ENCODE data around the gene BANP.

DNA sequence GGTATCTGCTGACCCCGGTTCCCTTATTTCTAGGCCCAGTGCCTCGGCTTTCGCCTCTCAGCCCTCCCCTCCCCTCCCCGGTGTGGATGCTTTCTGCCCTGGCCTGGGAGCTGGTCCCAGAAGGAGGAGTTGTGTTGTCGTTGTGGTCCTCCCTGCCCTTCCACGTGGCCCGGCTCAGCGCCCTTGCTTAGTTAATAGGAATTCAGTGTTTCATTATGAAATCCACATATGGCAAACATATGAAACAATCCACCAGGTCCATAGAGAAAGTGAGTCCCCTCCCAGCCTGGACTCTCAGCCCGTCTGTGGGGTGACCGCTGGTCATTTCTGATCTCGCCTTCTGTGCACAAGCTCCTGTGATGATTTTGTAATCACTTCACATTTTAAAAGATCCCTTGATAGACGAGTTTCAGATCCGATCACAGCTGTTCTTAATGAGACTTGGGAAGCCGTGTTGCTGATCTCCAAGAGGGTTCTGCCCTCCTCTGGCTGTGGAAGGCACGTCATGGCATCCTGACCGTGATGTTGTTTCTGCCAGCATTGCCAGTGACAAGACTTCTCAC, 112.1 kb downstream of the BANP start:
- TF ChIP-seq, protein P1, sequence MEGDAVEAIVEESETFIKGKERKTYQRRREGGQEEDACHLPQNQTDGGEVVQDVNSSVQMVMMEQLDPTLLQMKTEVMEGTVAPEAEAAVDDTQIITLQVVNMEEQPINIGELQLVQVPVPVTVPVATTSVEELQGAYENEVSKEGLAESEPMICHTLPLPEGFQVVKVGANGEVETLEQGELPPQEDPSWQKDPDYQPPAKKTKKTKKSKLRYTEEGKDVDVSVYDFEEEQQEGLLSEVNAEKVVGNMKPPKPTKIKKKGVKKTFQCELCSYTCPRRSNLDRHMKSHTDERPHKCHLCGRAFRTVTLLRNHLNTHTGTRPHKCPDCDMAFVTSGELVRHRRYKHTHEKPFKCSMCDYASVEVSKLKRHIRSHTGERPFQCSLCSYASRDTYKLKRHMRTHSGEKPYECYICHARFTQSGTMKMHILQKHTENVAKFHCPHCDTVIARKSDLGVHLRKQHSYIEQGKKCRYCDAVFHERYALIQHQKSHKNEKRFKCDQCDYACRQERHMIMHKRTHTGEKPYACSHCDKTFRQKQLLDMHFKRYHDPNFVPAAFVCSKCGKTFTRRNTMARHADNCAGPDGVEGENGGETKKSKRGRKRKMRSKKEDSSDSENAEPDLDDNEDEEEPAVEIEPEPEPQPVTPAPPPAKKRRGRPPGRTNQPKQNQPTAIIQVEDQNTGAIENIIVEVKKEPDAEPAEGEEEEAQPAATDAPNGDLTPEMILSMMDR (conservative IDR thresholded peaks at IDR 0.05; ENCODE audit: low read depth, low read length) = no peak
- no peak for TF ChIP-seq EZH2phosphoT487 (IDR thresholded peaks at IDR 0.05; ENCODE audit: borderline replicate concordance, low read length)
- no peak for TF ChIP-seq EZH2 (IDR thresholded peaks at IDR 0.05; ENCODE audit: low read length, unreplicated experiment)

All from PC-3 (cell line).